Sigmoid colon (tissue), 4 donors: ENCODE results near the gene MGMT.

ENCODE experiments used
- POLR2A ChIP-seq, 2 donors: fragments of 450-650 bp; IDR thresholded peaks; one replicate each; pipeline ENCODE4 v1.6.1; 2016; ENCODE audit warnings: antibody characterized with exemption in 2 of 2, mild to moderate bottlenecking in 2 of 2, moderate library complexity in 2 of 2
- POLR2AphosphoS5 ChIP-seq, 4 donors: sonication (generic); formaldehyde crosslinking; IDR thresholded peaks; one replicate each; pipeline ENCODE4 v1.6.1; 2017; ENCODE audit warnings: antibody characterized with exemption in 4 of 4

GRCh38 chr10:129622291-129622690 lies 155.2 kb downstream of the MGMT start:
- TF ChIP-seq POLR2AphosphoS5 (IDR thresholded peaks at IDR 0.05) (no peak), POLR2A (IDR thresholded peaks at IDR 0.05) (no peak)
